MM.1S (cell line): ENCODE results near the gene RNPC3.

Experiments
- EZH2 ChIP-seq: fragments of 300-600 bp; sonication (generic); optimal IDR thresholded peaks from 2 replicates; pipeline ENCODE3; 2017; ENCODE audit warnings: low read depth, mild to moderate bottlenecking, antibody characterized with exemption, low read length, mixed read lengths
- TF ChIP-seq, protein P1 (sequence below): fragments of 300-600 bp; sonication (generic); IDR thresholded peaks from 2 replicates; pipeline ENCODE4 v1.5.1; 2016; ENCODE audit warnings: antibody characterized with exemption, low read length, mixed read lengths

GRCh38 chr1:103527331-103527730 lies 1.8 kb downstream of the RNPC3 start:
- TF ChIP-seq, protein P1, sequence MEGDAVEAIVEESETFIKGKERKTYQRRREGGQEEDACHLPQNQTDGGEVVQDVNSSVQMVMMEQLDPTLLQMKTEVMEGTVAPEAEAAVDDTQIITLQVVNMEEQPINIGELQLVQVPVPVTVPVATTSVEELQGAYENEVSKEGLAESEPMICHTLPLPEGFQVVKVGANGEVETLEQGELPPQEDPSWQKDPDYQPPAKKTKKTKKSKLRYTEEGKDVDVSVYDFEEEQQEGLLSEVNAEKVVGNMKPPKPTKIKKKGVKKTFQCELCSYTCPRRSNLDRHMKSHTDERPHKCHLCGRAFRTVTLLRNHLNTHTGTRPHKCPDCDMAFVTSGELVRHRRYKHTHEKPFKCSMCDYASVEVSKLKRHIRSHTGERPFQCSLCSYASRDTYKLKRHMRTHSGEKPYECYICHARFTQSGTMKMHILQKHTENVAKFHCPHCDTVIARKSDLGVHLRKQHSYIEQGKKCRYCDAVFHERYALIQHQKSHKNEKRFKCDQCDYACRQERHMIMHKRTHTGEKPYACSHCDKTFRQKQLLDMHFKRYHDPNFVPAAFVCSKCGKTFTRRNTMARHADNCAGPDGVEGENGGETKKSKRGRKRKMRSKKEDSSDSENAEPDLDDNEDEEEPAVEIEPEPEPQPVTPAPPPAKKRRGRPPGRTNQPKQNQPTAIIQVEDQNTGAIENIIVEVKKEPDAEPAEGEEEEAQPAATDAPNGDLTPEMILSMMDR, result no peak
- no peak for TF ChIP-seq EZH2
